Gastroesophageal sphincter (tissue), 3 donors: ENCODE results near the gene HSPA12A.

Experiments
- EP300 ChIP-seq: sonication (generic); formaldehyde crosslinking; IDR thresholded peaks from one replicate; pipeline ENCODE4 v1.6.1; 2017; ENCODE audit warnings: antibody characterized with exemption, mild to moderate bottlenecking
- POLR2A ChIP-seq, 2 donors: fragments of 450-650 bp; IDR thresholded peaks; one replicate each; pipeline ENCODE4 v1.6.1; 2017; ENCODE audit warnings: antibody characterized with exemption in 2 of 2, mild to moderate bottlenecking in 2 of 2, moderate library complexity in 1 of 2
- POLR2AphosphoS5 ChIP-seq: sonication (generic); formaldehyde crosslinking; IDR thresholded peaks from one replicate; pipeline ENCODE4 v1.6.1; 2017; ENCODE audit warnings: antibody characterized with exemption
- TF ChIP-seq, protein P1 (sequence below), 4 experiments: fragments of 200-600 bp in 2 of 4; fragments of 450-650 bp in 2 of 4; sonication (generic) in 1 of 4; IDR thresholded peaks; one replicate each; pipeline ENCODE4 v1.5.1; 2017 to 2019; ENCODE audit warnings: antibody characterized with exemption in 4 of 4, mild to moderate bottlenecking in 2 of 4, moderate library complexity in 2 of 4

DNA sequence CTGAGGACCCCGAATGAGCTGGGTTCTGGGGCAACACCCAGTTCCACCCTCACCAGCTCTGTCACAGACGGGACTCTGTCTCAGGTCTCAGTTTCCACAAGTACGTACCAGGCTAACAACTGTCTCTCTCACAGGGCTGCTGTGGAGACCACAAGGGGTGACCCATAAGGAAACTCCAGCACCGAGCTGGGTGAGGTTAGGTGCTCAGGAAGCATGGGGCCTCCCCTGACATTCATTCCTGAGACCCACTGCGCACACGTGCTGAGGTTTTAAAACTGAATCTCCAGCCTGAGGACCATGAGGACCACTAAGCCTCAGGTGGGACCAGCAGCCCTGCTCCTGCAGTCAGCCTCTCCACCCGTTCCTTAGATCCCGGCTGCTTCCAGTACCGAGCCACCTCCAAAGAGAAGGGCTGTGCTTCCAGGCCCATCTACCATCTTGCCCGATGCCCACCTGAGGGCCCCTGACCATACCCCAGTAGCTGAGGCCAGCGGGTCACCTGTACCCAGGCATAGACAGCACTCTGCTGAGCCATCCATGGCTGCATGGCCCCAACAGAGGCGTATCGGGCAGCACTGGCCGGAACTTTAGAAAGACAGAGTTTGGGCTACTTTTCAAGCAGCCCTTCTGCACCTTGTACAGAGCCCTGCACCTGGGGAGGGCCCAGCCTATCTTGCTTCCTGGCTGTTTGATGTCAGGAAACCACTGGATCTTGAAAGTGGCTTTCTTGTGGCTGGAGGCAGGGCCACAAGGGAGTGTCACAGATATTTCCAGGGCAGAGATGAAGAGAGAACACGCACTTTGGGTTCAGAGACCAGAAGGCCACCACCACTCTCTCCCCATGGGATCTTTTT, 18.7 kb downstream of the HSPA12A start:
- TF ChIP-seq, protein P1, sequence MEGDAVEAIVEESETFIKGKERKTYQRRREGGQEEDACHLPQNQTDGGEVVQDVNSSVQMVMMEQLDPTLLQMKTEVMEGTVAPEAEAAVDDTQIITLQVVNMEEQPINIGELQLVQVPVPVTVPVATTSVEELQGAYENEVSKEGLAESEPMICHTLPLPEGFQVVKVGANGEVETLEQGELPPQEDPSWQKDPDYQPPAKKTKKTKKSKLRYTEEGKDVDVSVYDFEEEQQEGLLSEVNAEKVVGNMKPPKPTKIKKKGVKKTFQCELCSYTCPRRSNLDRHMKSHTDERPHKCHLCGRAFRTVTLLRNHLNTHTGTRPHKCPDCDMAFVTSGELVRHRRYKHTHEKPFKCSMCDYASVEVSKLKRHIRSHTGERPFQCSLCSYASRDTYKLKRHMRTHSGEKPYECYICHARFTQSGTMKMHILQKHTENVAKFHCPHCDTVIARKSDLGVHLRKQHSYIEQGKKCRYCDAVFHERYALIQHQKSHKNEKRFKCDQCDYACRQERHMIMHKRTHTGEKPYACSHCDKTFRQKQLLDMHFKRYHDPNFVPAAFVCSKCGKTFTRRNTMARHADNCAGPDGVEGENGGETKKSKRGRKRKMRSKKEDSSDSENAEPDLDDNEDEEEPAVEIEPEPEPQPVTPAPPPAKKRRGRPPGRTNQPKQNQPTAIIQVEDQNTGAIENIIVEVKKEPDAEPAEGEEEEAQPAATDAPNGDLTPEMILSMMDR (IDR thresholded peaks at IDR 0.05) = no peak
- TF ChIP-seq POLR2A (IDR thresholded peaks at IDR 0.05) (no peak), POLR2AphosphoS5 (no peak), EP300 (no peak)
